ENCODE measurements around the gene GALNT9. TPM values are rescaled to one million over a fixed set of nuclear protein-coding genes. Genes with fewer than 3 reads are reported as not detected.

GALNT9 gene
- total RNA-seq, 1 experiment from 2014 or later, result 2.6 TPM

DNA sequence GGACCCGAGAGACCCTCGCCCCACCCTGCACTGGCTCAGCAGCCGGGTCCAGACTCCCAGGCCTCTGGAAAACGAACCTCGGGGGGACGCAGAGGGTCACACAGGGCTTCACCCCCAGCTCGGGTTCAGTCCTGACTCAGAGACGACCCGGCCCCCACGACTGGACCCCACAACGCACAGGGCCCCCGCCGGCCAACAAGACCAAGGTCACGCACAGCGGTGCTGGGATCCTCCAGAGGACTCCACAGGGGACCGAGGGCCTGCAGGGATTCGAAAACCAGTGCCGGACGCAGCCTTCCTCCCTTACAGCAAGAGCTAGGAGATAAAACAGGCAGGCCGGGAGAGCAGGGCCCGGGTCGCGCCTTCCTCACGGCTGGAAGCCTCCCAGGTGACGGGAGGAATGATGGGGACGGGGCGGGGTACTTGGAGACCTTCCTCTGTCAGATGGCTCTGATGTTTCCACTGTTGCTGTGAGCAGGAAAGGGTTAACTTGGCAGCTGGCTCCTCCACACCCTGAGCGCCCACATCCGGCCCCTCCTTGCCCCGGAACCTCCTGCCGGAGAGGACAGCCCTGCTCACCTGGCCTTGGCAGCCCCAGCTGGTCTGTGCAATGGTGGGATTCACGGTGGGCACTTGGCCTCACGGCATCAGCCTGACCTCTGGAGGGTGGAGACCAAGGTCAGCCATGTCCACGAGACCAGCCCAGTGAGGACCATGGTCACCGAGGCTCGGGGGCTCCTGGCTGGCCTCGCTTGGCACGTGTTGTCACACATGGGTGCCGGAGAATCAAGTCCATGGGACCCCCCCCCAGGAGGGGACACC, 46.2 kb downstream of the GALNT9 start:
- DNase-seq (ENCODE audit: low read depth, low spot score) (no peak), ATAC-seq (no peak)
- no peaks in the 10 kb centered on the region for H4K20me1 ChIP-seq (ENCODE audit: insufficient read depth)
- H3K79me2 ChIP-seq (ENCODE audit: insufficient read depth, low read length), result no peaks in the 10 kb centered on the region
- peak overlapping the region; percentile 94 for H3K4me2 ChIP-seq (ENCODE audit: low read length)
- RAD21 ChIA-PET (ENCODE audit: low non-redundant PET in 1 of 2, low total read pairs in 2 of 2, uncharacterized antibody in 2 of 2, unreplicated experiment in 2 of 2), result no interaction called here
- no TSS peak for BruUV-seq (replicated peaks)
- no peaks in the 10 kb centered on the region for H3K27me3 ChIP-seq (ENCODE audit: insufficient read depth, low read length)
- intact Hi-C loops (cut with micrococcal nuclease), result no loop called here
- POLR2A ChIA-PET, result no interaction called here
- H2AFZ ChIP-seq (ENCODE audit: low read depth, low read length, poor library complexity, severe bottlenecking), result no peak overlapping the region
- H3K36me3 ChIP-seq (ENCODE audit: control insufficient read depth in 1 of 2, insufficient read depth in 2 of 2, low read length in 2 of 2), result no peaks in the 10 kb centered on the region
- peaks cover 43 to 69% of the 10 kb centered on the region in 2 experiments for H3K4me1 ChIP-seq (ENCODE audit: control insufficient read depth in 1 of 2, insufficient read depth in 2 of 2, low read length in 2 of 2)
- H3K27ac ChIP-seq (ENCODE audit: low read depth, low read length), result peak overlapping the region; percentile 62; the same call in 1 of the 2 replicates
- no peaks in the 10 kb centered on the region for H3K9me2 ChIP-seq (ENCODE audit: insufficient read depth)
- H3K4me3 ChIP-seq (replicated peaks in 1 of 2; ENCODE audit: low read depth in 1 of 2, low read length in 2 of 2), result peak overlapping the region; percentile 29 to 55
- peak overlapping the region; percentile 62 for H3K9ac ChIP-seq (ENCODE audit: low read length)
- H3K9me3 ChIP-seq (ENCODE audit: control insufficient read depth in 1 of 2, insufficient read depth in 1 of 2, low read depth in 1 of 2, low read length in 2 of 2), result no peaks in the 10 kb centered on the region
- CTCF ChIA-PET, result interaction anchor here (3.9 kb wide), 1 partner anchor 131 kb away, joined by 18 read pairs; no protein-coding TSS in a partner anchor
- TF ChIP-seq TCF7L2 (IDR thresholded peaks at IDR 0.05; ENCODE audit: borderline replicate concordance, extremely low read depth, insufficient read depth, insufficient read length), result peak; percentile 47
- no peak for TF ChIP-seq POLR2A (IDR thresholded peaks at IDR 0.05; ENCODE audit: borderline replicate concordance, extremely low read depth, insufficient read depth, insufficient read length)

GRCh38 chr12:132282031-132282949, 47.1 kb downstream of the GALNT9 start:
- no peak overlapping the region for H3K4me3 ChIP-seq (replicated peaks in 1 of 2; ENCODE audit: low read depth in 1 of 2, low read length in 2 of 2)
- no peaks in the 10 kb centered on the region for H4K20me1 ChIP-seq (ENCODE audit: insufficient read depth)
- H3K4me2 ChIP-seq (ENCODE audit: low read length), result peak overlapping the region; percentile 94
- no peak for ATAC-seq
- CTCF ChIA-PET, result interaction anchor here (1.0 to 3.9 kb wide), 2 partner anchors 128 to 132 kb away, joined by 3 to 18 read pairs; no protein-coding TSS in a partner anchor
- no peaks in the 10 kb centered on the region for H3K36me3 ChIP-seq (ENCODE audit: control insufficient read depth in 1 of 2, insufficient read depth in 2 of 2, low read length in 2 of 2)
- H3K79me2 ChIP-seq (ENCODE audit: insufficient read depth, low read length), result no peaks in the 10 kb centered on the region
- DNase-seq (ENCODE audit: low read depth, low spot score), result no peak
- no peaks in the 10 kb centered on the region for H3K9me3 ChIP-seq (ENCODE audit: control insufficient read depth in 1 of 2, insufficient read depth in 1 of 2, low read depth in 1 of 2, low read length in 2 of 2)
- TF ChIP-seq CEBPB (IDR thresholded peaks at IDR 0.05; ENCODE audit: low read depth) (no peak), TCF7L2 (IDR thresholded peaks at IDR 0.05; ENCODE audit: borderline replicate concordance, extremely low read depth, insufficient read depth, insufficient read length) (no peak), ZBTB33 (IDR thresholded peaks at IDR 0.05; ENCODE audit: extremely low read depth, insufficient replicate concordance, low read length) (no peak), RAD21 (IDR thresholded peaks at IDR 0.05; ENCODE audit: low read depth) (no peak), POLR2A (IDR thresholded peaks at IDR 0.05; ENCODE audit: borderline replicate concordance, extremely low read depth, insufficient read depth, insufficient read length) (no peak), YY1 (IDR thresholded peaks at IDR 0.05; ENCODE audit: extremely low read depth, insufficient replicate concordance, low read depth, low read length) (no peak), ZNF274 (IDR thresholded peaks at IDR 0.05; ENCODE audit: low read depth, low read length) (no peak), CBX3 (IDR thresholded peaks at IDR 0.05; ENCODE audit: low read depth) (no peak)
- TF ChIP-seq, protein P1, sequence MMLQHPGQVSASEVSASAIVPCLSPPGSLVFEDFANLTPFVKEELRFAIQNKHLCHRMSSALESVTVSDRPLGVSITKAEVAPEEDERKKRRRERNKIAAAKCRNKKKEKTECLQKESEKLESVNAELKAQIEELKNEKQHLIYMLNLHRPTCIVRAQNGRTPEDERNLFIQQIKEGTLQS (IDR thresholded peaks at IDR 0.05), result no peak
- intact Hi-C loops (cut with micrococcal nuclease), result no loop called here
- RAD21 ChIA-PET (ENCODE audit: low non-redundant PET in 1 of 2, low total read pairs in 2 of 2, uncharacterized antibody in 2 of 2, unreplicated experiment in 2 of 2), result no interaction called here
- H2AFZ ChIP-seq (ENCODE audit: low read depth, low read length, poor library complexity, severe bottlenecking), result no peak overlapping the region
- peaks cover 42 to 60% of the 10 kb centered on the region in 2 experiments for H3K4me1 ChIP-seq (ENCODE audit: control insufficient read depth in 1 of 2, insufficient read depth in 2 of 2, low read length in 2 of 2)
- POLR2A ChIA-PET, result no interaction called here
- no peak overlapping the region for H3K9ac ChIP-seq (ENCODE audit: low read length)
- H3K27me3 ChIP-seq (ENCODE audit: insufficient read depth, low read length), result no peaks in the 10 kb centered on the region
- H3K27ac ChIP-seq (ENCODE audit: low read depth, low read length), result peak overlapping the region; percentile 62; the same call in 1 of the 2 replicates
- no TSS peak for BruUV-seq (replicated peaks)
- no peaks in the 10 kb centered on the region for H3K9me2 ChIP-seq (ENCODE audit: insufficient read depth)

All from HCT116 (cell line).